CD8-positive, alpha-beta memory T cell (primary cell): Measurements from ENCODE around the gene CNTN2. TPM values are rescaled to one million over a fixed set of nuclear protein-coding genes. Genes with fewer than 3 reads are reported as not detected.

Experiments
- CTCF ChIA-PET: fragments of 350-600 bp; sonication (Branson Sonifier 250); formaldehyde crosslinking; loops from one replicate; lab custom pipeline; 2021; ENCODE audit warnings: antibody characterized with exemption; lab: Charles Lee
- POLR2A ChIA-PET: fragments of 350-600 bp; sonication (Branson Sonifier 250); formaldehyde crosslinking; loops from one replicate; lab custom pipeline; 2021; ENCODE audit warnings: antibody characterized with exemption; lab: Charles Lee
- DNase-seq, 5 donors: peaks; one replicate each; pipeline versions ENCODE4 v3.0.0 to v3.0.0-alpha.2; 2020 to 2022; ENCODE audit warnings: mixed read lengths in 1 of 5
- H3K27ac ChIP-seq: one replicate; pipeline ENCODE4 v1.7.0; 2013; ENCODE audit warnings: low read depth, mild to moderate bottlenecking, low read length, moderate library complexity
- H3K27me3 ChIP-seq: 2 replicates; pipeline ENCODE4 v1.7.0; 2013; ENCODE audit warnings: low read length, mild to moderate bottlenecking; ENCODE audit not compliant: insufficient read depth, poor library complexity, severe bottlenecking
- H3K36me3 ChIP-seq: 2 replicates; pipeline ENCODE4 v1.7.0; 2013; ENCODE audit warnings: mild to moderate bottlenecking, low read length, moderate library complexity; ENCODE audit not compliant: insufficient read depth
- H3K4me1 ChIP-seq: 2 replicates; pipeline ENCODE4 v1.7.0; 2013; ENCODE audit warnings: mild to moderate bottlenecking, low read length, moderate library complexity; ENCODE audit not compliant: insufficient read depth
- H3K4me3 ChIP-seq: 2 replicates; pipeline ENCODE4 v1.7.0; 2013; ENCODE audit warnings: mild to moderate bottlenecking, low read length
- H3K9me3 ChIP-seq: 2 replicates; pipeline ENCODE4 v1.7.0; 2013; ENCODE audit warnings: mild to moderate bottlenecking, low read length
- H3K27ac Mint-ChIP-seq, 8 donors: one replicate each; pipeline ENCODE4 v1.8.0; 2020 to 2021; ENCODE audit warnings: mixed read lengths in 8 of 8, mild to moderate bottlenecking in 6 of 8, inconsistent platforms in 3 of 8, moderate library complexity in 3 of 8
- H3K27me3 Mint-ChIP-seq, 2 donors: one replicate each; pipeline ENCODE4 v1.8.0; 2020 to 2021; ENCODE audit warnings: mixed read lengths in 2 of 2, mild to moderate bottlenecking in 1 of 2, moderate library complexity in 1 of 2
- H3K36me3 Mint-ChIP-seq, 3 donors: one replicate each; pipeline ENCODE4 v1.8.0; 2020 to 2021; ENCODE audit warnings: mixed read lengths in 3 of 3, inconsistent platforms in 1 of 3, mild to moderate bottlenecking in 1 of 3
- H3K4me1 Mint-ChIP-seq, 3 donors: one replicate each; pipeline ENCODE4 v1.8.0; 2020 to 2021; ENCODE audit warnings: mixed read lengths in 3 of 3, inconsistent platforms in 1 of 3, mild to moderate bottlenecking in 1 of 3
- H3K4me3 Mint-ChIP-seq, 7 donors: one replicate each; pipeline ENCODE4 v1.8.0; 2020 to 2021; ENCODE audit warnings: mixed read lengths in 7 of 7, mild to moderate bottlenecking in 6 of 7, moderate library complexity in 4 of 7, inconsistent platforms in 2 of 7
- H3K9me3 Mint-ChIP-seq, 5 donors: one replicate each; pipeline ENCODE4 v1.8.0; 2020 to 2022; ENCODE audit warnings: mixed read lengths in 5 of 5, mild to moderate bottlenecking in 3 of 5, moderate library complexity in 2 of 5, inconsistent platforms in 1 of 5
- polyA plus RNA-seq: library from polyadenylated mRNA; unstranded; fragments of 300-500 nt; fragmentation: Illumina TruSeq; gene quantifications from one replicate; pipeline ENCODE4 v1.2.3, GENCODE V29; 2021
- total RNA-seq, 2 experiments: library from RNA; stranded (reverse); gene quantifications; one replicate each; pipeline ENCODE4 v1.2.3, GENCODE V29; 2021

The CNTN2 gene
- total and polyA plus RNA-seq, 3 experiments from 2014 or later = not detected

DNA sequence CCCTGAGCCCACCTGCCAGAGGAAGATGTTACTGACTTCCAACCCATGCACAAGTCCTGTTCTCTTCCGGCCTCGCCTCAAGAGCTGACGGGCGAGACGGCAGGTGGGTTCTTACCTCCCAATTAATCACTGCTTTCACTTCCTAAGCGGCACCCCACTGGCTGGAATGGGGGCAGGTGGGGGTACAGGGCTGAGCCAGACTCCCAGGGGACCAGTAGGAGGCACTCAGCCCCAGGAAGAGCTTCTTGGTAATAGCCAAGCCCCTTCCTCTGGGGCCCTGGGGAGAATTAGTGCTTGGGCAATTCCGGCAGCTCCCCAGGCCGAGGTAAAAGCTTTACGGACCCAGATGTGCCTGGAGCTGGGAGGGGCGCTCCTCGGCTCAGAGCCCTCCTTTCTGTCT is 9.7 kb downstream of the CNTN2 start:
- Histone ChIP-seq H3K36me3 (no peaks in the 10 kb centered on the region), H3K27me3 (no peaks in the 10 kb centered on the region), H3K4me1 (no peaks in the 10 kb centered on the region), H3K4me3 (no peak overlapping the region), H3K9me3 (no peaks in the 10 kb centered on the region), H3K27ac (no peak overlapping the region)
- Mint-ChIP-seq H3K9me3 (no peaks in the 10 kb centered on the region), H3K4me3 (no peak overlapping the region), H3K4me1 (no peaks in the 10 kb centered on the region), H3K27me3 (peaks cover 4 to 35% of the 10 kb centered on the region in 2 donors), H3K27ac (no peak overlapping the region), H3K36me3 (no peaks in the 10 kb centered on the region)
- CTCF ChIA-PET = interaction anchor here (1.4 kb wide), 1 partner anchor 10 kb away, joined by 4 read pairs; no protein-coding TSS in a partner anchor
- POLR2A ChIA-PET = no interaction called here
- no peak for DNase-seq

DNA sequence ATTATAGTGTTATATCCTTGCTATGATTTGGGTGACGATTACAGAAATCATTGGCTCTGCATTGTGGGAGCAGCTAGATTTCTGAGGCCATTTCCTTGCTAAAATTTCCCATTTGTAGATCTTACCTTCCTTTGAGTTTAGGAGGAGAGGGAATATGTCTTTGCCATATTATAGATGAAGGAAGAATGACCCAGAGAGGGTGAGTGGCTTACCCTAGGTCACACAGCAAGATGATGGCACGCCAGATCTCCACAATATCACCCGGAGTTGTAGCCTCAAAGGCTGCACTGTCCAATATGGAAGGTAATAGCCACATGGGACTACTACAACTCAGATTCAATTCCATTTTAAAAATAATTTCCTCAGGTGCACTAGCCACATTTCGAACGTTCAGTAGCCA is 10.3 kb downstream of the CNTN2 start:
- ChIA-PET CTCF (interaction anchor here (1.4 kb wide), 1 partner anchor 10 kb away, joined by 4 read pairs; no protein-coding TSS in a partner anchor), POLR2A (no interaction called here)
- H3K36me3 ChIP-seq = no peaks in the 10 kb centered on the region
- no peaks in the 10 kb centered on the region for H3K9me3 ChIP-seq
- DNase-seq = no peak
- Mint-ChIP-seq H3K36me3 (no peaks in the 10 kb centered on the region), H3K9me3 (no peaks in the 10 kb centered on the region), H3K27me3 (peaks cover 1 to 30% of the 10 kb centered on the region in 2 donors), H3K4me1 (no peaks in the 10 kb centered on the region), H3K27ac (no peak overlapping the region), H3K4me3 (no peak overlapping the region)
- H3K4me1 ChIP-seq = no peaks in the 10 kb centered on the region
- H3K27ac ChIP-seq = no peak overlapping the region
- H3K4me3 ChIP-seq = no peak overlapping the region
- no peaks in the 10 kb centered on the region for H3K27me3 ChIP-seq

DNA sequence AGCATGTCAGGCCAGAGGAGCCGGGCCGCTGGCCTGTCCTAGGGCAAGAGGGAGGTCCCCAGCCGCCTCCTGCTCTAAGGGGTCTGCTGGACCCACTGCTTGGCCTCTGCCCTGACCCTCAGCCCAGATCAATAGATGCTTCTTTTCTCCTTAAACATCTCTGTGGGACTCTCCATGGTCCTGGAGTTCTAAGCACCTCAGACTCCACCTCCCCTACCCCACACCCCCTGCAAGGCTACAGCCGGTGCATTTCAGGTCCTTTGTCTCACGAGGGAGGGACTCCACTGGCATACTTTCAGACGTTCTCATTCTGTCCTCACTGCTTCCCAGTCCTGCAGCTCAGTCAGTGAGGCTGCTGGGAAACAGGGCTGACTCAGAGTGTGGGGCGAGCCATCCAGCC is 11.0 kb downstream of the CNTN2 start:
- no peak overlapping the region for H3K4me3 Mint-ChIP-seq
- Histone ChIP-seq H3K4me3 (no peak overlapping the region), H3K27me3 (no peaks in the 10 kb centered on the region), H3K36me3 (no peaks in the 10 kb centered on the region), H3K4me1 (no peaks in the 10 kb centered on the region), H3K9me3 (no peaks in the 10 kb centered on the region), H3K27ac (no peak overlapping the region)
- CTCF ChIA-PET = interaction anchor here (1.4 kb wide), 1 partner anchor 9 kb away, joined by 4 read pairs; no protein-coding TSS in a partner anchor
- H3K36me3 Mint-ChIP-seq = no peaks in the 10 kb centered on the region
- peaks cover 1 to 25% of the 10 kb centered on the region in 2 donors for H3K27me3 Mint-ChIP-seq
- H3K27ac Mint-ChIP-seq = no peak overlapping the region
- no peaks in the 10 kb centered on the region for H3K9me3 Mint-ChIP-seq
- no peaks in the 10 kb centered on the region for H3K4me1 Mint-ChIP-seq
- no peak for DNase-seq
- POLR2A ChIA-PET = no interaction called here

DNA sequence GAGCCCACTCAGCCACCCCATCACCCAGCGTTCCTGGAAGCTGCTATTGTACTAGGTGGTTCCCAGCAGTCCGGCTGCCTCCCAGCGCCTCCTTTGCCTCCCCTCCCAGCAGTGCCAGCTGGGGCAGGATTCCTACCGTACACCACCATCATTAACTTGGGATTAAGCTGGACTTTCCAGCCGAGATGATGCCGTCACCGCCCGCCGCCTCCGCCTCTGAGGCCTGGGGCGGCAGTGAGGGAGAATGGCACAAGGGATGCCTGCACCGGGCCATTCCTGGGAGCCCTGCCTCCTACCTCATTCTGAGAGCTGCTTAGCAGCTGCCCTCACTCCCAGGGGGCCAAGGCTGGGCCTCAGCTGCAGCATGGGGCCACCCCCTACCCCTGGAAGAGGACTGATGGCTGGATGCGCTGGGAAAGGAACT is 13.2 kb downstream of the CNTN2 start:
- Mint-ChIP-seq H3K4me1 (no peaks in the 10 kb centered on the region), H3K27ac (no peak overlapping the region), H3K36me3 (no peaks in the 10 kb centered on the region), H3K4me3 (no peak overlapping the region), H3K27me3 (peaks cover 0 to 12% of the 10 kb centered on the region in 2 donors), H3K9me3 (no peaks in the 10 kb centered on the region)
- ChIA-PET POLR2A (no interaction called here), CTCF (no interaction called here)
- no peak for DNase-seq
- H3K36me3 ChIP-seq = no peaks in the 10 kb centered on the region
- H3K4me1 ChIP-seq = no peaks in the 10 kb centered on the region
- H3K9me3 ChIP-seq = no peaks in the 10 kb centered on the region
- no peaks in the 10 kb centered on the region for H3K27me3 ChIP-seq
- H3K27ac ChIP-seq = no peak overlapping the region
- no peak overlapping the region for H3K4me3 ChIP-seq

DNA sequence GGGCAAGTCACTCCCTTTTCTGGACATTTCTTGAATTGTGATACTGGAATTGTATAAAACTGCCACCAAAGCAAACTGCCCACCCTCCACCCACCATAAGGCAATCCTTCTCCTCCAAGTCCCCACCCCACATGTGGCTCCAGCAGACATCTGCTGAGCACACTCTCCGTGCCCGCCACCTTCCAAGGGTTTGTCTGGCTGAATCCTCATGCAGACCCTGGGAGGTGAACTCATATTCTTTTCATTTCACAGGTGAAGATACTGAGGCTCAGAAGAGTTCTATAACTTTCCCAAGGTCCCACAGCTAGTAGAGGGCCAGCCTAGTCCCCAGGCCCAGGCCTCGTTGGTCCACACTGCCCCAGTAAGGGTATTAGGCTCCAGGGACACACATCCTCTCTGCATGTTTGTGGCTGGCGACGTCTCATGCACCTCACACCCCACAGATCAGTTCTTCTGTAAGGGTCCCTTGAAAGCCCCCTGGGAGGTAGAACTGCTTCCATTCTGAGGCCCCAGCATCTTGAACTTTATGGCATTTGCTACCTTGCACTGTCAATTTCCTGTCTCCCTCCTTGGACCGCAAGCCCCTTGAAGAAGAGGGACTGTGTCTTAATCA is 14.1 kb downstream of the CNTN2 start:
- Mint-ChIP-seq H3K27me3 (peaks cover 0 to 11% of the 10 kb centered on the region in 2 donors), H3K4me3 (no peak overlapping the region), H3K36me3 (no peaks in the 10 kb centered on the region), H3K4me1 (no peaks in the 10 kb centered on the region), H3K27ac (no peak overlapping the region), H3K9me3 (no peaks in the 10 kb centered on the region)
- ChIA-PET CTCF (no interaction called here), POLR2A (no interaction called here)
- no peak overlapping the region for H3K27ac ChIP-seq
- H3K27me3 ChIP-seq = no peaks in the 10 kb centered on the region
- no peaks in the 10 kb centered on the region for H3K4me1 ChIP-seq
- no peaks in the 10 kb centered on the region for H3K36me3 ChIP-seq
- H3K4me3 ChIP-seq = no peak overlapping the region
- no peaks in the 10 kb centered on the region for H3K9me3 ChIP-seq
- no peak for DNase-seq

DNA sequence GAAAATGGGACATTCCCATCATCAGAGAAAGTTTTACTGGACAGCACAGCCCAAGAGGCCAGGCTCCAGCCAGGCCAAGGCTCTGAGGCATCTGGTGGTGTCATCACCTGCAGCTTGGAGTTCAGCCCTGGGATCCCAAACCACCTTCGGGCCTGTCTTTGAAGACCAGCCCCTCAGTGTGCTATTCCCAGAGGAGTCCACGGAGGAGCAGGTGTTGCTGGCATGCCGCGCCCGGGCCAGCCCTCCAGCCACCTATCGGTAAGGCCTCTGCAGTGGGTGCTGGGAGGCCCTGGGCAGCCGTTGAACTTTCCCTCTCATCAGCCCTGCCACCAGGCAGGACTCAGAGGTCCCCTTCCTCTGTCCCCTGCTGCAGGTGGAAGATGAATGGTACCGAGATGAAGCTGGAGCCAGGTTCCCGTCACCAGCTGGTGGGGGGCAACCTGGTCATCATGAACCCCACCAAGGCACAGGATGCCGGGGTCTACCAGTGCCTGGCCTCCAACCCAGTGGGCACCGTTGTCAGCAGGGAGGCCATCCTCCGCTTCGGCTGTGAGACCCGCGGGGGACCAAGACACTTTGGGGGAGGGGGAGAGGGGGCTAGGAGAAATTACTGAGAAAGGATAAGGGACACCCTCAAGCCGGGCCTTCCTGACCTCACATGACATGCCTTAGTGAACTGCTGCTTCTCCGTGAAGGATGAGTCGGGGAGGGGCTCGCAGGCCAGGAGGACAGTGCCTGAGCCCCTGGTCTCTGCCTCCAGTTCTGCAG is 15.0 kb downstream of the CNTN2 start:
- H3K4me3 Mint-ChIP-seq = no peak overlapping the region
- no peak for DNase-seq

DNA sequence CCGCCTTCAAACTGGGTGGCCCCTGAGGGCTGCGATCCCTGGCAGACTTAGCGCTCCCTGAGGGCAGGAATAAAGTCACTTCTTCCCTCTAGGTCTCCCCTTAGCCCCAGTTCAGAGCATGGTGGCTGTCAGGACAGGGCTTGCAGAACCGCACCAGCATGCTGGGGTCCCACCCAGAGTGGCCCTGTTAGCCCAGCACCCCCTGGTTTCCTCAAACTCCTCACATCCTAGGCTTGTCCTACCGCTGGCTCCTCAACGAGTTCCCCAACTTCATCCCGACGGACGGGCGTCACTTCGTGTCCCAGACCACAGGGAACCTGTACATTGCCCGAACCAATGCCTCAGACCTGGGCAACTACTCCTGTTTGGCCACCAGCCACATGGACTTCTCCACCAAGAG is 15.8 kb downstream of the CNTN2 start:
- Histone ChIP-seq H3K27me3 (no peaks in the 10 kb centered on the region), H3K9me3 (no peaks in the 10 kb centered on the region), H3K36me3 (no peaks in the 10 kb centered on the region), H3K27ac (no peak overlapping the region), H3K4me3 (no peak overlapping the region), H3K4me1 (no peaks in the 10 kb centered on the region)
- no peaks in the 10 kb centered on the region for H3K36me3 Mint-ChIP-seq
- ChIA-PET CTCF (no interaction called here), POLR2A (no interaction called here)
- H3K27me3 Mint-ChIP-seq = peaks cover 0 to 3% of the 10 kb centered on the region in 2 donors
- no peak overlapping the region for H3K27ac Mint-ChIP-seq
- H3K4me1 Mint-ChIP-seq = no peaks in the 10 kb centered on the region
- DNase-seq = no peak
- no peak overlapping the region for H3K4me3 Mint-ChIP-seq
- H3K9me3 Mint-ChIP-seq = no peaks in the 10 kb centered on the region

More for the DNA sequence above, 15.0 kb downstream of the CNTN2 start:
- Mint-ChIP-seq H3K27ac (no peak overlapping the region), H3K4me1 (no peaks in the 10 kb centered on the region), H3K9me3 (no peaks in the 10 kb centered on the region), H3K36me3 (no peaks in the 10 kb centered on the region), H3K27me3 (peaks cover 0 to 11% of the 10 kb centered on the region in 2 donors)
- no peaks in the 10 kb centered on the region for H3K4me1 ChIP-seq
- H3K27me3 ChIP-seq = no peaks in the 10 kb centered on the region
- ChIA-PET POLR2A (no interaction called here), CTCF (no interaction called here)
- H3K27ac ChIP-seq = no peak overlapping the region
- no peak overlapping the region for H3K4me3 ChIP-seq
- no peaks in the 10 kb centered on the region for H3K36me3 ChIP-seq
- no peaks in the 10 kb centered on the region for H3K9me3 ChIP-seq

DNA sequence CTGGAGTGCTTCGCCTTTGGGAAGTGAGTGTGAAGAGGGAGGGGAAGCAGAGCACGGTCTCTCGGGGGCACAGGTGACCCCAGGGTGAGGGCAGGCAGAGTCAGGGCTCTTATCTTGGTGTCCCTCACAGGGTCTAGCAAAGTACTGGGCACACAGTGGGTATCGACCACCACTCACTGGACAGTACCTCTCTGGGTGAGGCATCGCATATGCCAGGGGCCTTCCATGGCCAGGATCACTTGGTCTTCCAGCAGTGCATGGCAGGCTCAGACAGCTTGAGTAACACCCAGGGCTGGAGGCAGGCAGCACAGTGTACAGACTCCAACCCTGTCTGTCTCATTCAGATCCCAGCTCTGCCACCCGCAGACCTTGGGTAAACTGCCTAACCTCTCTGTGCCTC is 16.6 kb downstream of the CNTN2 start:
- Histone ChIP-seq H3K4me1 (no peaks in the 10 kb centered on the region), H3K4me3 (no peak overlapping the region), H3K36me3 (no peaks in the 10 kb centered on the region), H3K9me3 (no peaks in the 10 kb centered on the region), H3K27me3 (no peaks in the 10 kb centered on the region), H3K27ac (no peak overlapping the region)
- Mint-ChIP-seq H3K36me3 (no peaks in the 10 kb centered on the region), H3K4me1 (no peaks in the 10 kb centered on the region), H3K4me3 (no peak overlapping the region), H3K27me3 (peaks cover 0 to 3% of the 10 kb centered on the region in 2 donors), H3K27ac (peak overlapping the region in 1 of 8 donors; percentile 72), H3K9me3 (no peaks in the 10 kb centered on the region)
- ChIA-PET POLR2A (no interaction called here), CTCF (no interaction called here)
- DNase-seq = no peak
